Adipocyte (in vitro differentiated cells): ENCODE results near the gene TBXA2R.

Experiments used
- DNase-seq: peaks from one replicate; pipeline ENCODE4 v3.0.0-alpha.2; 2015; ENCODE audit warnings: low read depth
- H3K27me3 ChIP-seq: replicated peaks from 2 replicates; pipeline ENCODE4 v1.7.0; 2013; ENCODE audit warnings: mild to moderate bottlenecking, low read length, moderate library complexity; ENCODE audit not compliant: control insufficient read depth, insufficient read depth
- H3K36me3 ChIP-seq: 2 replicates; pipeline ENCODE4 v1.7.0; 2013; ENCODE audit warnings: low read length, mild to moderate bottlenecking, moderate library complexity; ENCODE audit not compliant: control insufficient read depth, insufficient read depth, severe bottlenecking
- H3K4me1 ChIP-seq: 2 replicates; pipeline ENCODE4 v1.7.0; 2013; ENCODE audit warnings: mild to moderate bottlenecking, low read length, moderate library complexity; ENCODE audit not compliant: control insufficient read depth, insufficient read depth
- H3K4me3 ChIP-seq: 2 replicates; pipeline ENCODE4 v1.7.0; 2013; ENCODE audit warnings: mild to moderate bottlenecking, low read length, moderate library complexity
- H3K9ac ChIP-seq: 2 replicates; pipeline ENCODE4 v1.7.0; 2013; ENCODE audit warnings: mild to moderate bottlenecking, low read length, moderate library complexity
- H3K9me3 ChIP-seq: 2 replicates; pipeline ENCODE4 v1.7.0; 2013; ENCODE audit warnings: mild to moderate bottlenecking, low read length, moderate library complexity; ENCODE audit not compliant: control insufficient read depth

Gene TBXA2R

GRCh38 chr19:3626473-3627350 lies 20.0 kb upstream of the TBXA2R start, which contains the start of gene CACTIN:
Gene CACTIN, minus strand, starts transcription at chr19:3626790. Its CDS starts 28 bp downstream, at chr19:3626762.
- peak; percentile 100 for DNase-seq
- Histone ChIP-seq H3K9ac (peak within 1 kb of the TSS; percentile 91), H3K9me3 (no peaks in the 10 kb centered on the region), H3K4me3 (peak within 1 kb of the TSS; percentile 91), H3K4me1 (peaks cover 13% of the 10 kb centered on the region), H3K27me3 (no peaks in the 10 kb centered on the region), H3K36me3 (peaks cover 14% of the 10 kb centered on the region)

GRCh38 chr19:3625996-3626472 lies 19.4 kb upstream of the TBXA2R start:
- no peaks in the 10 kb centered on the region for H3K9me3 ChIP-seq
- H3K27me3 ChIP-seq: no peaks in the 10 kb centered on the region
- H3K36me3 ChIP-seq: peaks cover 11% of the 10 kb centered on the region
- peak overlapping the region; percentile 91 for H3K9ac ChIP-seq
- H3K4me3 ChIP-seq: peak overlapping the region; percentile 91
- peak; percentile 56 for DNase-seq
- peaks cover 13% of the 10 kb centered on the region for H3K4me1 ChIP-seq

DNA sequence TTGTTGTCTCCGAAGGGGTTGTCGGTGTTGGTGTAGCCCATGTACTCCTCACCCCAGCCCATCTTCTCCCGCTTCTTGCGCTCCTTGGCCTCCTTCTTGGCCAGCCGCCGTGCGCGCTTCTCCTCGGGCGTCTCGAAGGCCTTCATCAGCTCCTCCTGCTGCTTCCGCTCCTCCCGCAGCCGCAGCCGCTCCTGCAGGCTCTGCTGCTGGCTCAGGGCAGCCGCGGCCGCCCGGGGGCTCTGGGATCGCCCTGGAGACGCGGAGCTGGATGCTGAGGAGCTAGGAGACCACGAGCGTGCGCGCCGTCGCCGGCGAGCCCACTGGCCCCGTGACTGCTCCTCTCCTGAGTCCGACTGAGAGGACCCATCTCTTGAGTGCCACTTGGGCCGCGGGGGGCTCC lies 17.0 kb upstream of the TBXA2R start:
- H3K27me3 ChIP-seq: no peaks in the 10 kb centered on the region
- H3K4me3 ChIP-seq: no peak overlapping the region
- no peak overlapping the region for H3K9ac ChIP-seq
- no peaks in the 10 kb centered on the region for H3K9me3 ChIP-seq
- H3K4me1 ChIP-seq: peaks cover 13% of the 10 kb centered on the region
- peaks cover 11% of the 10 kb centered on the region for H3K36me3 ChIP-seq
- no peak for DNase-seq

GRCh38 chr19:3622224-3622623 lies 15.5 kb upstream of the TBXA2R start:
- Histone ChIP-seq H3K9me3 (no peaks in the 10 kb centered on the region), H3K27me3 (no peaks in the 10 kb centered on the region), H3K4me1 (peaks cover 15% of the 10 kb centered on the region), H3K36me3 (peaks cover 11% of the 10 kb centered on the region), H3K9ac (no peak overlapping the region), H3K4me3 (no peak overlapping the region)
- DNase-seq: no peak

GRCh38 chr19:3621689-3622088 lies 15.0 kb upstream of the TBXA2R start:
- Histone ChIP-seq H3K4me3 (no peak overlapping the region), H3K4me1 (peaks cover 14% of the 10 kb centered on the region), H3K36me3 (peaks cover 11% of the 10 kb centered on the region), H3K9me3 (no peaks in the 10 kb centered on the region), H3K27me3 (no peaks in the 10 kb centered on the region), H3K9ac (no peak overlapping the region)
- DNase-seq: no peak

- H3K9me3 ChIP-seq: no peaks in the 10 kb centered on the region
- H3K4me3 ChIP-seq: no peak overlapping the region
- H3K4me1 ChIP-seq: peaks cover 14% of the 10 kb centered on the region
- no peak overlapping the region for H3K9ac ChIP-seq
- no peaks in the 10 kb centered on the region for H3K27me3 ChIP-seq
- DNase-seq: no peak
- peaks cover 11% of the 10 kb centered on the region for H3K36me3 ChIP-seq
Measured at GRCh38 chr19:3620817-3621547, 14.3 kb upstream of the TBXA2R start.

GRCh38 chr19:3620145-3620816 lies 13.6 kb upstream of the TBXA2R start:
- Histone ChIP-seq H3K9me3 (no peaks in the 10 kb centered on the region), H3K4me3 (no peak overlapping the region), H3K36me3 (peaks cover 11% of the 10 kb centered on the region), H3K27me3 (no peaks in the 10 kb centered on the region), H3K9ac (no peak overlapping the region), H3K4me1 (peaks cover 8% of the 10 kb centered on the region)
- DNase-seq: no peak

DNA sequence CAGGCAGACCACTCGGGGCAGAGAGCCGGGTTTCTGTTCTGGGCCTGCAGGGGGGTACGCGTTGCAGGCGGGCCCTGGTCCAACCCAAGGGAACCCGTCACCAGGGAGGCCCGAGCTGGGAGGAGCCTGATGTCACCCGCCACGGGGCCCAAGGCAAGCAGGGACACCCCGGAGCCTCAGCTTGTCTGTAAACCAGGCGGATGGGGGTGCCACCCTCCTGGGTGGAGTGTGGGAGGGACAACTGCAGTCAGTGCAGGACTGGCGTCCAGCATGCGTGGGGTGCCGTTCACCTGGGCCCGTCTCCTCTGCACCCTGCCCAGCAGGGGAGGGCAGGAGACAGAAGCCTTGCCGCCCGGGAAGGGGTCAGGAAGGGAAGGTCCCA lies 12.9 kb upstream of the TBXA2R start:
- peaks cover 4% of the 10 kb centered on the region for H3K4me1 ChIP-seq
- no peak overlapping the region for H3K4me3 ChIP-seq
- no peaks in the 10 kb centered on the region for H3K9me3 ChIP-seq
- no peak for DNase-seq
- no peaks in the 10 kb centered on the region for H3K27me3 ChIP-seq
- H3K9ac ChIP-seq: no peak overlapping the region
- peaks cover 11% of the 10 kb centered on the region for H3K36me3 ChIP-seq

DNA sequence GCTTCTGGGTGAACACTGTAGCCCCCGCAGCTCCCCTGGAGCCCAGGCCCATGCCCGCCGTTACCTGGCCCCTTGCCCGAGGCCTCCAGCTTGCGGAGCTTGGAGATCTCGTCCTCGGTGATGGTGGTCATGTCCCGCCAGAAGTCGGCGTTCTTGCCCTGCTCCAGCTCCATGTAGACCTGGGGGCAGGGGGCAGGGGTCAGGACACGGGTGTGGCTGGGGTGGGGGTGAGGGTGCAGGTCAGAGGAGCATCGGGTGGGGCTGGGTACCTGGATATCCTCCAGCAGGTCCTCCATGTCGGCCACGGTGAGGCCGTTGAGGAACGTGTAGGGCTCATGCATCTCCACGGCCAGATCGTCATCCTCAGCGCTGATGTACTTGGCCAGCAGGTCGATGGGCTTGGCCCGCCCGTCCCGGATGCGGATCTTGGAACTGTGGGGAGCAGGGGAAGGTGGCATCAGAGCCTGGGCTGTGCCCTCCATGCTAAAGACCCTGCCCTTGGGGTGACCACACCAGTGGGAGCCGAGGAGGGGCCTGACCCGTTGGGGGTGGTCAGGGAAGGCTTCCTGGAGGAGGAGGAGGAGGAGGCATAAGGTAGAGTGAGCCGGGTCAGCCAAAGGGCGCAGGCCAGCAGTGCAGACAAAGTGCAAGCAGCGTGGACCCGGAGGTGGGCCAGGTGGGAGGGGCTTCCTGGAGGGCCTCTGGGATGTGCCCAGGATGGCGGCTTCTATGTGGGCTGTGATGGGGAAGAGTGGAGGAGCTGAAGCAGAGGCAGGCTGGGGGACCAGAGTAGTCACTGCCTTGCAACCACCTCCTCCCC lies 12.3 kb upstream of the TBXA2R start:
- Histone ChIP-seq H3K27me3 (no peaks in the 10 kb centered on the region), H3K9ac (no peak overlapping the region), H3K4me1 (peaks cover 4% of the 10 kb centered on the region), H3K9me3 (no peaks in the 10 kb centered on the region), H3K36me3 (peaks cover 11% of the 10 kb centered on the region), H3K4me3 (no peak overlapping the region)
- no peak for DNase-seq

DNA sequence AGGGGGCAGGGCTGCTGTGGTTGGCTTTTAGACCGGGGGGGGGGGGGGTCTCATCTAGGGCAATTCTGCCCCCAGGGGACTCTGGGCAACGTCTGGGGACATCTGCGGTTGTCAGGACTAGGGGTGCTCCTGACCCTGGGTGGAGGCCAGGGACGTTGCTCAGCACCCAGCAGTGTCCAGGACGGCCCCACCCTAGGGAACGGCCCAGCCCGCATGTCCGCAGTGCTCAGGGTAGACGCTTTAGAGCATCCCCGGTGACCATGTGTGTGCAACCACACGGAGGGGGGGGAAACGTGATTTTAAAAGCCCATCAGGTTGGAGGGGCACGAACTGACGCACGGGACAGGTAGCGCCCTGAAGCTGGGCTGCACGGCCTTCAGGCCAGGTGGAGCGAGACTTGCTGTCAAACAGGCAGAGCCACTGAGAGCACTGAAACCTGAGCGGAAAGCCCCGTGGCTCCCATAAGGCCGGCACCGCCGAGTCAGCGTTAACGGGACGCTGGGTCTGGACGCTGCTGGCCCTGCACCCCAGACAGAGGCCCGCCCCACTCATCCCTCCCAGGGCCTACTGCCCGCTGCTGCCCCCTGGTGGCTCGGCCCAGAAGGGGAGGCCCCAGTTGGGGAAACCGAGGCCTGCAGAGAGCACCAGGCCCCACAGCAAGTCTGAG lies 11.6 kb upstream of the TBXA2R start:
- peak; percentile 77 for DNase-seq

More for the DNA sequence above, 11.6 kb upstream of the TBXA2R start:
- H3K27me3 ChIP-seq: no peaks in the 10 kb centered on the region
- no peaks in the 10 kb centered on the region for H3K9me3 ChIP-seq
- H3K4me1 ChIP-seq: peaks cover 4% of the 10 kb centered on the region
- peak overlapping the region; percentile 62 for H3K4me3 ChIP-seq
- peaks cover 8% of the 10 kb centered on the region for H3K36me3 ChIP-seq
- peak overlapping the region; percentile 78 for H3K9ac ChIP-seq
